Erythroblast (primary cell): Measurements from ENCODE around the gene KRTAP17-1.

Source experiments
- DNase-seq, 2 experiments: peaks; one replicate each; lab custom pipeline; 2025; lab: John Stamatoyannopoulos, UW
- GATA1 ChIP-seq: IDR thresholded peaks from 2 replicates; pipeline ENCODE4 v1.6.1; 2011; ENCODE audit warnings: low read depth, mild to moderate bottlenecking, control low read depth, low read length, moderate library complexity
- POLR2A ChIP-seq: IDR thresholded peaks from 2 replicates; pipeline ENCODE4 v1.6.1; 2011; ENCODE audit warnings: mild to moderate bottlenecking, low read length

The KRTAP17-1 gene

GRCh38 chr17:41325126-41325525 lies 9.6 kb upstream of the KRTAP17-1 start:
- TF ChIP-seq GATA1 = no peak
- no peak for TF ChIP-seq POLR2A

DNA sequence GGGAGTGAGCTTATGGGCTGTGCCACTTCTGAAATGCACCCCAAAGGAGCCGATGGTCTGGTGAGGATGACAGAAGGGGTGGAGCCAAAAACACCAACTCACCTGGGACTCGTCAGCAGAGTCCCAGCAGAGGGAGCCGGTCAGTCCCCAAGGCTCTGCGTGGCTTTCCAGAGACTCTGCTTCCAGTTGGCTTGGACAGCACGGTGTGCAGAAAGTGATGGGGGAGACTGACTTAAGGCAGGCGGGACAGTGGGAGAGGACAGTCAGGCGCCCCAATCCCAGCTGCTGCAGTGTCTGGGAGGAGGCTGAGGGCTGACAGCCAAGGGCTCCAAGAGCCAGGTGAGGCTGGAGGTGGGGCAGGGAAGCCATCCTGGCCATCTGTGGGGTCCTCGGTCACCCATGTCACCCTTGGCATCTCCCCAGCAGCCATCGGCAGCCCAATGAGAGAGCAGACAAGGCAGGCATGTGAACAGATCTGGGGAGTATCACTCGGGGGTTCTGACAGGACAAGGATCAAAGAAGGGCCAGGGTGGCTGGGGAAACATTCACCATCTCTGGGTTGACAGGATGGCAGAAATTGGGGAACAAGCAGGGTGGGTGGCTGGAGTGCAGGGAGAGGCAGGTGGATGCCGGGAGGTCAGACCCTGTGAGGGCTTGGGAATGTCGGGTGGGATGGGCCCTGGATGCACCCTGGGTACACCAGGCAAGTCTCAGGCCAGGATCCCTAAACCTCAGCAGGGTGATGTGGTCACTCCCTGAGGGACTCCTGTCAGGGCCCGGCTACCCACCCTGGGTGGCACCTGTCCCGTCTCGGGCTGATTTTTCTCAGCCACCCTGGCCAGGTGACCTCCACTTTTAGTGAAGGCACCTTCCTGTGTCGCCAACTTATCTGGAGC lies 8.9 kb upstream of the KRTAP17-1 start:
- TF ChIP-seq GATA1 (no peak), POLR2A (no peak)
- peak in 1 of 2 experiments; percentile 11 for DNase-seq

More at GRCh38 chr17:41325126-41325525, 9.6 kb upstream of the KRTAP17-1 start:
- DNase-seq = no peak

DNA sequence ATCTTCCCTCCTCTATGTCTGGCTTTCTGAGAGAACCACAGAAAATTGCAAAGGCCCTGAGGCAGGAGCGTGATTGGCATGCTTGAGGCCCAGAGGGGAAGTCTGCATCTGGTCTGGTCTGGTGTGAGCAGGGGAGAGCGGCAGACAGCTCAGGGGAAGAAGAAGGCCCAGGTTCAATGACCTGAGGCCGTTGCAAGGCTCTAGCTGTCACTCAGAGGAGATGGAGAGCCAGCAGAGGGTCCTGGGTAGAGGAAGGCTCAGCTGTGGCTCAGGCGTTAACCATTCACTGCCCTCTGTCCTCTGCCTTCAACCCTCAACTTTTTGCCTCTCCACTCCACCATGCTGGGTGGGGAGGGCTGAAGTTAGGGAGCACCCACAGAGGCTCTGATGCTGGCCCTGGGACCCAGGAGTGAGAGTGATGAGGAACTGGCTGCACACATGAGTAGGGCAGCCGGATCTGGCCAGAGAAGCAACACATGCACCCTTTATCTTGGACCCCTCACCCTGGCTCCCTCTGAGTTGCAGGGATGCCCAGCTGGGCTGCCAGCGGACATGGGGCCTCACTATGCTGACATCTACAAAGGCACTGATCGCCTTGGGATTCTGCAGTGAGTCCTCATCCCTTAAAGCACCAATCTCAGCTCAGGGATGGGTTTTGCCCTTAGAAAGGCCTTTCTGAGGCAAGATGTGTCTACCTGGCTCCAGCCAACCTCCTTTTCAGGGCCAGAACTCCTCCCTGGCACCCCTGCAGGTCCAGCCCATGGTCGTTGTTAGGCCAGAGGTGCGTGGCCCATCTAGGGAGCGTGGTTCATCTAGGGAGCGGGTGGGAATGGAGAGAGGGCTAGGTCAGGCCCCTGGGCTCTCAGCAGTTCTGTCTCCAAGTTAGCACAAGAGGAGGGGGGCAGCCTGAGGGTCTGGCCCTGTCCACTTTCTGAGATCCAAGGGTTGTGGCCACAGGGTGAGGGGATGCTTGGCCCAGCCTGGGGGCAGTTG lies 7.7 kb upstream of the KRTAP17-1 start:
- DNase-seq = no peak
- TF ChIP-seq GATA1 (no peak), POLR2A (no peak)

DNA sequence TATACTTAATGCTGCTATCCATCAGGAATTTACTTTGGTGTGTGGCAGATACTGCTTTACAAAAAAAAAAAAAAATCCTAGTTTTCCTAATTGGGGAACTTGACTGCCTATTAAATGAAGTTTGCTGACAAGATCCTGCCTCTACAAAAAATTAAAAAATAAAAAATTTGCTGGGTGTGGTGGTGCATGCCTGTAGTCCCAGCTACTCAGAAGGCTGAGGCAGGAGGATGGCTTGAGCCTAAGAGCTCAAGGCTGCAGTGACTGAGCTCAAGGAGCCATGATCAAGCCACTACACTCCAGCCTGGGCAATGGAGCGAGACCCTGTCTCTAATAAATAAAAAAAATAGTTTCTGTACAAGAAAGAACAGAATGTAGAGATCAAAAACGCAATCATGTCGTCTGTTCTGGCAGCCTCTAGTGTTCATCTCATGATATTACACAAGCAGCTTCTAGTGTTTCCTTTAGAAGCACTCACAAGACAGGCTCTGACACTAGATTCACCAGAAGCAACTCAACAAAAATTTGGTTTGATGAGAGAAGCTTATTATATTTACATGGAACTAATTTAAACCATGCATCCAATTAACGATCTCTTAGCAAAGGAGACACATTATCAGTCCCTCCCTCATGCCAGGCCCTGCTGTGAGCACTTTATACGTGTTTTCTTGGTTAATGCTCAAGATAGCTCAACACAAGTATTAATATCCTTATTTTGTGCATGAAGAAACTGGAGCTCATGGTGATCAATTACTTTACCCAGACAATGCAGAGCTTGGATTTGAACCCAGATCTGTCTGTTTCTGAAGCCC lies 6.8 kb upstream of the KRTAP17-1 start:
- TF ChIP-seq GATA1 (no peak), POLR2A (no peak)
- DNase-seq = peak; percentile 10 to 13

GRCh38 chr17:41318231-41318630 lies 2.7 kb upstream of the KRTAP17-1 start:
- no peak for TF ChIP-seq GATA1
- no peak for TF ChIP-seq POLR2A
- no peak for DNase-seq

GRCh38 chr17:41315814-41316445 lies 420 bp upstream of the KRTAP17-1 start:
- no peak for TF ChIP-seq GATA1
- TF ChIP-seq POLR2A = no peak
- no peak for DNase-seq

- TF ChIP-seq GATA1 (no peak), POLR2A (no peak)
- DNase-seq = no peak
These were observed 4.4 kb downstream of the KRTAP17-1 start for GRCh38 chr17:41311111-41311510.

- no peak for TF ChIP-seq POLR2A
- TF ChIP-seq GATA1 = no peak
- no peak for DNase-seq
These were observed 6.6 kb downstream of the KRTAP17-1 start, which contains the start of gene KRTAP16-1 for GRCh38 chr17:41308918-41309359. Gene KRTAP16-1, minus strand, starts transcription at chr17:41309309. Its CDS starts 56 bp downstream, at chr17:41309253.

- TF ChIP-seq POLR2A (no peak), GATA1 (no peak)
- DNase-seq = no peak
These were observed 7.1 kb downstream of the KRTAP17-1 start for GRCh38 chr17:41308251-41308917.

DNA sequence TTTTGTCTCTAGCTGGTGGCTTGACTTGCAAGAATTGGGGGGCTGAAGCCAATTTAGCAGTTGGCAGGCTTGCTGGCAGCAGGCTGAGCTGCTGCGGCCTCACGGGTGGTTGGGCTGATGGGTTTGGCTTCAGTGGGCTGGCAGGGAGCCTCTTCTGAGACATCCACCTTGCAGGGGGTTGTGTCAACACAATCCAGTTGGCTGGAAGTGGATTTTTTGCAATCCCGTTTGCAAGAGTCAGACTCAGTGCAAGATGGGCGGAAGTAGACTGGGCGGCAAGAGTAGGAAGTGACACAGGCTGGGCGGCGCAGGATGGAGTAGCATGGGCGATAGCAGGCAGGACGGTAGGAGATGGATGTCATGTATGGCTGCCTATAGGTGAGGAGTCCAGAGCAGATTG lies 7.9 kb downstream of the KRTAP17-1 start:
- TF ChIP-seq POLR2A = no peak
- no peak for TF ChIP-seq GATA1
- no peak for DNase-seq

GRCh38 chr17:41304091-41304490 lies 11.4 kb downstream of the KRTAP17-1 start:
- no peak for DNase-seq
- TF ChIP-seq POLR2A (no peak), GATA1 (no peak)

DNA sequence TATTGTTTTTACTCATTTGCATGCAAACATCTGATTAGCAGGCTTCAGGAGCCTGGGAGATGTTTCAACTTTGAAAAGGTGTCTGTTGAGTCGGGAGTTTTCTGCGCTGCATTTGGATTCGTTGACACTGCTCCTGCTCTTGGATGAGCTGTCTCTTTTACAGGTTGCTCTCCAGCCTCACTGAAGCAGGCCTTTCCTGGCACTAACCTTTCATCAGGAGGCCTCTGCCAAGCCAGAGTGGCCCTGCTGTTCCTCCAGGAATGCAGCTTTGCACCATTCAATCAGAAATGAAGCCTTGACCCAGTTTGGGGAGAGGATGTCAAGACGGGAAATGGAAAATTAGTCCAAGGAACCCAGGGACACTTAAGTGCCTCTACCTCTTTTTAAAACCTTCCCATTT lies 12.5 kb downstream of the KRTAP17-1 start:
- no peak for TF ChIP-seq GATA1
- no peak for TF ChIP-seq POLR2A
- no peak for DNase-seq
